ENCODE measurements around the gene FYN.

The FYN gene

GRCh38 chr6:111800821-111801220 lies 72.4 kb downstream of the FYN start:
- TF ChIP-seq EP300 (IDR thresholded peaks at IDR 0.05; ENCODE audit: borderline replicate concordance) = no peak

GRCh38 chr6:111800259-111800765 lies 72.9 kb downstream of the FYN start:
- TF ChIP-seq RAD21 (IDR thresholded peaks at IDR 0.05; ENCODE audit: low read depth) = no peak
- no peak for TF ChIP-seq EP300 (IDR thresholded peaks at IDR 0.05; ENCODE audit: borderline replicate concordance)
- TF ChIP-seq REST (IDR thresholded peaks at IDR 0.05; ENCODE audit: low read depth) = no peak
- TF ChIP-seq NFIC (IDR thresholded peaks at IDR 0.05) = no peak
- TF ChIP-seq FOXM1 (IDR thresholded peaks at IDR 0.05; ENCODE audit: borderline replicate concordance, low read depth) = no peak
- TF ChIP-seq TAF1 (IDR thresholded peaks at IDR 0.05; ENCODE audit: low read depth) = no peak
- TF ChIP-seq CREB1 (IDR thresholded peaks at IDR 0.05; ENCODE audit: low read depth) = no peak
- no peak for TF ChIP-seq CEBPB (IDR thresholded peaks at IDR 0.05)
- TF ChIP-seq MAX (IDR thresholded peaks at IDR 0.05) = no peak
- TF ChIP-seq ZBTB7A (IDR thresholded peaks at IDR 0.05; ENCODE audit: low read depth) = no peak
- TF ChIP-seq YY1 (IDR thresholded peaks at IDR 0.05; ENCODE audit: low read depth) = no peak
- no peak for TF ChIP-seq EGR1 (IDR thresholded peaks at IDR 0.05)
- TF ChIP-seq TCF12 (IDR thresholded peaks at IDR 0.05; ENCODE audit: low read depth) = no peak
- no peak for TF ChIP-seq TEAD4 (IDR thresholded peaks at IDR 0.05)
- no peak for TF ChIP-seq USF1 (IDR thresholded peaks at IDR 0.05)

- TF ChIP-seq ZBTB7A (IDR thresholded peaks at IDR 0.05; ENCODE audit: low read depth) = no peak
- TF ChIP-seq CREB1 (IDR thresholded peaks at IDR 0.05; ENCODE audit: low read depth) = no peak
- TF ChIP-seq TCF12 (IDR thresholded peaks at IDR 0.05; ENCODE audit: low read depth) = no peak
- TF ChIP-seq EP300 (IDR thresholded peaks at IDR 0.05; ENCODE audit: borderline replicate concordance) = no peak
- no peak for TF ChIP-seq USF1 (IDR thresholded peaks at IDR 0.05)
- TF ChIP-seq CEBPB (IDR thresholded peaks at IDR 0.05) = no peak
- no peak for TF ChIP-seq TAF1 (IDR thresholded peaks at IDR 0.05; ENCODE audit: low read depth)
- no peak for TF ChIP-seq REST (IDR thresholded peaks at IDR 0.05; ENCODE audit: low read depth)
- TF ChIP-seq YY1 (IDR thresholded peaks at IDR 0.05; ENCODE audit: low read depth) = no peak
- TF ChIP-seq NFIC (IDR thresholded peaks at IDR 0.05) = no peak
- TF ChIP-seq MAX (IDR thresholded peaks at IDR 0.05) = no peak
These were observed 73.5 kb downstream of the FYN start for GRCh38 chr6:111799576-111800258.

GRCh38 chr6:111798281-111798725 lies 74.9 kb downstream of the FYN start:
- TF ChIP-seq TCF12 (IDR thresholded peaks at IDR 0.05; ENCODE audit: low read depth) = no peak
- no peak for TF ChIP-seq TAF1 (IDR thresholded peaks at IDR 0.05; ENCODE audit: low read depth)
- TF ChIP-seq ZBTB7A (IDR thresholded peaks at IDR 0.05; ENCODE audit: low read depth) = no peak
- TF ChIP-seq YY1 (IDR thresholded peaks at IDR 0.05; ENCODE audit: low read depth) = no peak
- TF ChIP-seq FOXM1 (IDR thresholded peaks at IDR 0.05; ENCODE audit: borderline replicate concordance, low read depth) = no peak
- no peak for TF ChIP-seq CREB1 (IDR thresholded peaks at IDR 0.05; ENCODE audit: low read depth)
- no peak for TF ChIP-seq NFIC (IDR thresholded peaks at IDR 0.05)
- TF ChIP-seq RAD21 (IDR thresholded peaks at IDR 0.05; ENCODE audit: low read depth) = no peak
- no peak for TF ChIP-seq USF1 (IDR thresholded peaks at IDR 0.05)
- no peak for TF ChIP-seq EGR1 (IDR thresholded peaks at IDR 0.05)
- no peak for TF ChIP-seq CEBPB (IDR thresholded peaks at IDR 0.05)
- TF ChIP-seq MAX (IDR thresholded peaks at IDR 0.05) = no peak
- TF ChIP-seq REST (IDR thresholded peaks at IDR 0.05; ENCODE audit: low read depth) = no peak
- no peak for TF ChIP-seq EP300 (IDR thresholded peaks at IDR 0.05; ENCODE audit: borderline replicate concordance)
- TF ChIP-seq TEAD4 (IDR thresholded peaks at IDR 0.05) = no peak

Data from Ishikawa (cell line).